ENCODE data around the gene PTH2. TPM values are rescaled to one million over a fixed set of nuclear protein-coding genes. Genes with fewer than 3 reads are reported as not detected.
"Not testable (repeated sequence)": the region's sequence is repeated elsewhere in the genome, so short reads cannot be mapped to it uniquely, and the experiment has no call there.

PTH2 gene
- total RNA-seq, 2 donors from 2014 or later, result not detected

DNA sequence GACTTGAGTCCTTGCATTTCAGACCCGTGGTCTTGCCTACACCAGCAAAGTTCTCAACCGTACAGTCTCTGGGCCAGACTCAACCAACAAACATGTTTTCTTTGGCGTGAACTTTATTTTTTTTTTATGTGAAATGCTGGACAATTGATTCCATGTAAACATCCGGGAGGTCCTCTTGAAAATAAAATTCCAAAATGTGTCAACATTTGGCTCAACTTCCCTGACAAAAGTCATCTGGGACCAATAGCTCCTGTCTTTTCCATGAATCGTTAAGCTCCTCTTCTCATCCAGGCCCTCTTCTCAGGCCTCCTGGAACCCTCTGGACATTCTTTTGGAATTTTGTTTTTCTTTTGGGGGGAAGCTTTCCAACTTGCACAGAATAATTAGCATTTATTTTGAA, 32.5 kb upstream of the PTH2 start:
- peaks cover under 1% of the 10 kb centered on the region for H3K4me1 Mint-ChIP-seq
- peaks cover 28% of the 10 kb centered on the region for H3K36me3 Mint-ChIP-seq (ENCODE audit: low read depth)
- peak overlapping the region; percentile 63 for H3K27ac Mint-ChIP-seq
- no peak overlapping the region for H3K4me3 Mint-ChIP-seq
- H3K27me3 Mint-ChIP-seq, result no peaks in the 10 kb centered on the region
- no peak for ATAC-seq (replicated peaks)
- H3K9me3 Mint-ChIP-seq, result no peaks in the 10 kb centered on the region

DNA sequence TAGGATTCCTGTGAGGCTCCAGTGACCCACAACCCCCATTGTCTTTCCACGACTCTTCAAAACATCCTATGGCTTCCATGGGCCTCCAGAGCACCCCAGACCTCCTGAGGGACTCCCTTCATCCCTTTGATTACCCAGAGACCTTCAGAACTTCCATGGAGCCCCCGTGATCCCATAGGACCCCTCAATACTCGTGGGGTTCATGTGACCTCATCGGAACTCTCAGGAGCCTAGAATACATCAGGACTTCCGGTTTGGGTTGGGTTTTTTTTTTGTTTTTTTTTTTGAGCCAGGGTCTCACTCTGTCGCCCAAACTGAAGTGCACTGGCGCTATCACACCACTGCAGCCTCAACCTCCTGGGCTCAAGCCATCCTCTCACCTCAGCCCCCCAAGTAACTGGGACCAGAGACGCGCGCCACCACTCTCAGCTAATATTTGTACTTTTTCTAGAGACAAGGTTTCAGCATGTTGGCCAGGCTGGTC, 30.6 kb upstream of the PTH2 start:
- Mint-ChIP-seq H3K27ac (peak overlapping the region; percentile 99), H3K4me1 (peaks cover 10% of the 10 kb centered on the region), H3K9me3 (no peaks in the 10 kb centered on the region), H3K27me3 (no peaks in the 10 kb centered on the region), H3K4me3 (peak overlapping the region; percentile 99), H3K36me3 (ENCODE audit: low read depth) (peaks cover 48% of the 10 kb centered on the region)
- ATAC-seq (replicated peaks), result no peak

DNA sequence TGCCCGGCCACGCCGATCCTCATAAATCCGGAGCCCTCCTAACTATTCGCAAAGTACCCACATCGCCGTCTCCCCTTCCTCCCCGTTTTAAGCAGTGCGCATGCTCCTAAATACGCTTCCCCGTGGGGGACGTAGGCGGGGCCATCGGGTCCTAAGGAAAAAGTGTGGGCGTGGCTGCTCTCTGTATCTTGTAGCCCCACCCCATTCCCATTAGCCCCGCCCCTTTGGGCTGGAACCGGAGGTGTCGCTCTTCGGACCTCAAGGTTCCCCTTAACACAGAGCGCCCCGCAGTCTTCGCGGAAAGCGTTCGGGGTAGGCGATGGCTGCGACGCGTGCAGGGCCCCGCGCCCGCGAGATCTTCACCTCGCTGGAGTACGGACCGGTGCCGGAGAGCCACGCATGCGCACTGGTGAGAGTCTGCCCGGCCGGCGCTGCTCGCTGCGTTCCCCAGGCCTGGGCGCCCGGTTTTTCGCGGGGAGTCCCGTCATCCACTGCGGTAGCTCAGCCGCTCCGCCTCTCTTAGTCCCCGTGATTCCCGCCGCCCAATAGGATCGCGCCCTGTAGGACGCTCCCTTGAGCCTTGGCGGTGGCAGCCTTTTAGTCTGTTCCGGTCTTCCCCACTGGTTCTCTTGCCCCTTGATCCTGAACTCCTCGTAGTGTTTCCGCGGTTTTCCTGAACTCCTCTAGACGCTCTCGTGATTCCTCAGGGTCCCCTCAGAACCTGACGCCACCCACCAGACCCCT, 29.9 kb upstream of the PTH2 start, which contains the start of gene ALDH16A1:
ALDH16A1 (plus strand) TSS at position 213 of the 744 bp plus-strand sequence; CDS start at position 320, 107 bp downstream.
- no peaks in the 10 kb centered on the region for H3K27me3 Mint-ChIP-seq
- H3K36me3 Mint-ChIP-seq (ENCODE audit: low read depth), result peaks cover 54% of the 10 kb centered on the region
- H3K27ac Mint-ChIP-seq, result peak within 1 kb of the TSS; percentile 99
- H3K9me3 Mint-ChIP-seq, result no peaks in the 10 kb centered on the region
- H3K4me3 Mint-ChIP-seq, result peak within 1 kb of the TSS; percentile 99
- ATAC-seq (replicated peaks), result peak; percentile 93
- H3K4me1 Mint-ChIP-seq, result peaks cover 15% of the 10 kb centered on the region

DNA sequence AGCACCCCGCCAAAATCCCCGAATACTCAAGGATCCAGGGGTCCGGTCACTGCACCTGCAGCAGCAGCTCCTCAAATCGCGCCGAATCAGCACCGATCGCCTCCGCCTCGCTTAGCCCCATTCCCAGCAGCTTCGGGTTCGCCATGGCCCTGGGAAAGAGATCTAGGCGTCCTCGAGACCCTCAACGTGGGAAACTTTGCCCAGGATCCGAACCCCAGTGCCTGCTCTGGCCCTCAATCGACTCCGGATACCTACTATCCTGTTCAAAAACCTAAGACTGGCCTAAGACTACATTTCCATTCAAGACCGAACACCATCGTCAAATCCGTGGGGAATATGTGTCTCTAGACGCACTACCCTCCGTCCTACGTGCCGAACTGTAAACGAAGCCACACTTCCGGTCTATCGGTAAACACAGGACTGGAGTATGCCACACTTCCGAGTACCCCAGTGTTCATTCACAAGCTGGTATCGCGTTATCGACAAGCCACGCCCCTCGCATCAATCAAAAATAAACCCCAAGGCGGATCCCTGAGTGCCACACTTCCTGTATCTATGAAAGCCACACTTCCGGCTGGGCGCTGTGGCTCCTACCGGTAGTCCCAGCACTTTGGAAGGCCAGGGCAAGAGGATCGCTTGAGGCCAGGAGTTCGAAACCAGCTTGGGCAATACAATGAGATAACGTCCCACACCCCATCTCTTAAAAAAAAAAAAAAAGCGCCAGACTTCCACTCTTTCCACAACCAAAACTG, 28.4 kb upstream of the PTH2 start, which contains the start of gene PIH1D1:
PIH1D1 (minus strand) TSS at position 385 of the 752 bp plus-strand sequence; CDS start at position 145, 240 bp downstream.
- H3K4me3 Mint-ChIP-seq, result peak within 1 kb of the TSS; percentile 99
- H3K36me3 Mint-ChIP-seq (ENCODE audit: low read depth), result peaks cover 70% of the 10 kb centered on the region
- peaks cover 15% of the 10 kb centered on the region for H3K4me1 Mint-ChIP-seq
- peak within 1 kb of the TSS; percentile 99 for H3K27ac Mint-ChIP-seq
- H3K27me3 Mint-ChIP-seq, result no peaks in the 10 kb centered on the region
- H3K9me3 Mint-ChIP-seq, result no peaks in the 10 kb centered on the region
- peak; percentile 75 for ATAC-seq (replicated peaks)

DNA sequence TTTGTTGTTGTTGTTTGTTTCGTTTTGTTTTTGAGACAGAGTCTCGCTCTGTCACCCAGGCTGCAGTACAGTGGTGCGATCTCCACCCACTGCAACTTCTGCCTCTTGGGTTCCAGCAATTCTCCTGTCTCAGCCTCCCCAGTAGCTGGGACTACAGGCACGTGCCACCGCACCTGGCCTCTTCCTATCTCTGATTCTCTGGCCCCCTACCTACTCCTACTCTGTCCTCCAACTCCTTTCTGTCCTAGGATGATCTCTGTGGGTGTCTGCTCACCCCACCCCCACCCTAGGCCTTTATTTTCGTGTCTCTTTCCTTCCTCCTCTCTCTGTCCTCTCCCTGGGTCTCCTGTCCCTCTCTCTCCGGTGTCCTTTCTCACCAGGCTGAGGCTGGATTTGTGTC, 27.2 kb upstream of the PTH2 start:
- Mint-ChIP-seq H3K27ac (peak overlapping the region; percentile 98), H3K36me3 (ENCODE audit: low read depth) (peaks cover 79% of the 10 kb centered on the region), H3K9me3 (no peaks in the 10 kb centered on the region), H3K4me1 (peaks cover 15% of the 10 kb centered on the region), H3K4me3 (peak overlapping the region; percentile 99), H3K27me3 (no peaks in the 10 kb centered on the region)
- ATAC-seq (replicated peaks), result no peak

DNA sequence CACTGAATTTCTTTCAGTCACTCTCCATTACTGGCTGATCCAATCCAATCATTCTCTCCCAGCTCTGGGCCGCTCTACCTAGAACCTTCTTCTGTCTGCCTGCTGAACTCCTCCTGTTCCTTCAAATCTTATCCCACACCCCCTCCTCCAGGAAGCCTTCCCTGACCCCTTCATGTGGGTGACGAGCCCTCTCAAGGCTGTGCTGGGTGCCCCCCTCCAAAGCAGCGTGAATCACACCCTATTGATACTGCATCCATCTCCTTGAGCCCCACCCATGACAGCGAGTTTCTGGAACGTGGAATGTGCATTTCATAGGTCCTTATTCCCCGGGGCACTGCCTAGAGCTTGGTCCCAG, 25.2 kb upstream of the PTH2 start:
- Mint-ChIP-seq H3K4me1 (peaks cover 20% of the 10 kb centered on the region), H3K27ac (no peak overlapping the region)

DNA sequence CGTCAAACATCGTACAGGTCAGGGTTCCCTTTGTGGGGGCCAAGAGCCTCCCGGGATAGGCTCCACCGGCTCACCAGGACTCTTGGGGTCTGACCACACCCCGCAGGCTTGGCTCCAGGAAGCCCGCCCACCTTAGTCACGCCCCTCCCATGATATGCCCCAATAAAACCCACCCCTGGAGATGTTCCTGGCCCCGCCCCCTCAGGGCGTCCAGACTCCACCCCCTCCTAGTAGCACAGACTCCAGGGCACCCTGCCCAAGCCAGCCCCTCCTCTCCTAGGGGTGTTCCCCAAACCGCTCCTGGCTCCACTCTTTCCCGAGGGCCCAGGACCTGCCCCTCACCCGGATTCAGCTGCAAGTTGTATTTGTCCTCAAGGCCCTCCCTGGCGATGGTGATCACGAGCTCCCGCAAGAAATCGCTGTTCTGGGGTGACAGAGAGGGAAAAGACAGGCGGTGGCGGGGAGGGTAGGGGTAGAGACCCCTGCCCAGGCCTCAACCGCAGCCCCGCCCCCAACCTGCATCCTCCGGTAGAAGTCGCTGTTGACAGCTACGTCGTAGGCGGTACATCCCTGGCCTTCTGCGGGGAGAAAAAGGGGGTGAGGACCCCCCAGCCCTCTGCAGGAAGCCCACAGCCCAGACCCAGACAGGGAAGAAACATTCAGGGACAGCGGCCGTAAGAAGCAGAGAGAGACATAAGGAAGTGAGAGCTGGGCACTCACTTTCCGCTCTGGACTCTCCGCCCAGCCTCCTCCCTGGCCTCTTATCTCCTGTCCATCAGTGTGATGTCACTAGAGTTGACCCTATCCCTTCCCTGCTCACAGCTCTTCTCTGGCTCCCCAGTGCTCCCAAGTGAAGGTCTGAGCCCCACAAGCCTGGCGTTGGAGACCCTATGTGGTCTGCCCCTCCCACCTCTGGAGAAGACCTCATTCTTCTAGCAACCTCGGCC, 24.5 kb upstream of the PTH2 start:
- Mint-ChIP-seq H3K9me3 (no peaks in the 10 kb centered on the region), H3K4me1 (peaks cover 20% of the 10 kb centered on the region), H3K36me3 (ENCODE audit: low read depth) (peaks cover 65% of the 10 kb centered on the region), H3K4me3 (no peak overlapping the region), H3K27me3 (no peaks in the 10 kb centered on the region), H3K27ac (no peak overlapping the region)
- no peak for ATAC-seq (replicated peaks)

More for the DNA sequence above, 25.2 kb upstream of the PTH2 start:
- Mint-ChIP-seq H3K9me3 (no peaks in the 10 kb centered on the region), H3K4me3 (no peak overlapping the region), H3K27me3 (no peaks in the 10 kb centered on the region), H3K36me3 (ENCODE audit: low read depth) (peaks cover 71% of the 10 kb centered on the region)
- ATAC-seq (replicated peaks), result no peak

DNA sequence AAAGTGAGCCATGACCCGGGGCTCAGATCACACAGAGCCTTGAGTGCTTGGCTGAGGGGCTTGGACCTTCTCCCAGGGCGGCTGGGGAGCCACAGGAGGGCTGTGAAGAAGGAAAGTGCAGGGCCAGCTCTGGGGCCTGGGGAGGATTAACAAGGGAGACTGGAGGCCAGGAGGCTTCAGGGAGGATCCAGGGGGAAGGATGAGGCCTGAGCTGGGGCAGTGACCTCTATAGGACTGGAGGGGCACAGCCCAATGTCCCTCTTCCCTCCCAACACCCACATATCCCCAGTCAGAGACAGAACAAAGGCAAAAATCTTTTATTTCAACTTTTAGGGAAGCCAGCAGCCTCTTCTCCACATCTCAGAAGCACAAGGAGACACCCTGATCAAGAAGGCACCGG, 22.8 kb upstream of the PTH2 start:
- Mint-ChIP-seq H3K9me3 (no peaks in the 10 kb centered on the region), H3K27me3 (peaks cover 14% of the 10 kb centered on the region), H3K4me1 (peaks cover 33% of the 10 kb centered on the region), H3K36me3 (ENCODE audit: low read depth) (peaks cover 53% of the 10 kb centered on the region), H3K27ac (no peak overlapping the region), H3K4me3 (no peak overlapping the region)
- no peak for ATAC-seq (replicated peaks)

DNA sequence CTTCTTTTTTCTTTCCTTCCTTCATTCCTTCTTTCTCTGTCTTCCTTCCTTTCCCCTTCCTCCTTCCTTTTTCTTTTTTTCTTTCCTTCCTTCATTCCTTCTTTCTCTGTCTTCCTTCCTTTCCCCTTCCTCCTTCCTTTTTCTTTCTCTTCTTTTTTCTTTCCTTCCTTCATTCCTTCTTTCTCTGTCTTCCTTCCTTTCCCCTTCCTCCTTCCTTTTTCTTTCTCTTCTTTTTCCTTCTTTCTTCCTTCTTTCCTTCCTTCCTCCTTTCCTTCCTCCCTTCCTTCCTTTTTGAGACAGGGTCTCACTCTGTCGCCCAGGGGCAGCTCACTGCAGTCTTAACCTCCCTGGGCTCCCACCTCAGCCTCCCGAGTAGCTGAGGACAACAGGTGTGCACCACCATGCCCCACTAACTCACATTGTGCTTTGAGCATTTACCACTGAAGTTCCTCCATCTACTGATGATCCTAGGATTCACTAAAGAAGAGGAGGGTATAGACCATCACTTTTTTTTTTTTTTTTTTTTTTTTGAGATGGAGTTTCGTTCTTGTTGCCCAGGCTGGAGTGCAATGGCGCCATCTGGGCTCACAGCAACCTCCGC, 21.0 kb upstream of the PTH2 start:
- Mint-ChIP-seq H3K4me1 (peaks cover 27% of the 10 kb centered on the region), H3K27ac (peak overlapping the region; percentile 63), H3K4me3 (peak overlapping the region; percentile 76), H3K27me3 (peaks cover 31% of the 10 kb centered on the region), H3K36me3 (ENCODE audit: low read depth) (peaks cover 35% of the 10 kb centered on the region)
- not testable (repeated sequence) for H3K9me3 Mint-ChIP-seq; ATAC-seq (replicated peaks)

DNA sequence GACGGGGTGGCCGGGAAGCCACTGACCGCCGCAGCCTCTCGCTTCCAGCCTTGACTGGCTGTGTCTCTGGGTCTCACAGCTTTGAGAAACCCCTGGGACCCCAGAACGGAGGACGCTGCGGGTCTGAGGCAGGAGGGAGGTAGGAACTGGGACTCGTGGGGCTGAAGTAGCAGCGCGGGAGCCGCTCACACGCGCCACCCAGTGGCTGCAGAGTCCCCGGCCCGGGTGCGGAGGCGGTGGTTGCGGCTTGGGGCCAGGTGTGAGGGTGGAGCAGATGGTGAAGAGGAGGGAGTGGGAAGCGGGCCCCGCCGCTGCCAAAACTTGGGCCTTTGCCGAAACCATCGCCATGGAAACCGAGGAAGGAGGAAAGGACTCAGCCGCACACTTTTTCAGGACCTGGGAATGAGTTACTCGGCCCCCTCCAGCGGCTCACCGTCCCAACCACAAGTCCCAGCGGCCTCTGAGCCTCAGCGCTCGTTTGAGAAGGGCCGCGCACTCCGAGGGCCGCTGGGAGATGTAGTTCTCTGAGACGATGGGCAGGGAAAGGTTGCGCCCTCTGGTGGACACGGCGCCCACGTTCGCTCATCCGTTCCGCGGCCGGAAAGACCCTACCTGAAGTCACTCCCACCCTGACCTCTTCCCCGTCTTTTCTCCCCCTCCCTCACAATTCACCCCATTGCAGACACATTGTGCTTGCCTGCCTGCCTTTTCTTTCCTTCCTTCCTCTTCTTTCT, 20.3 kb upstream of the PTH2 start:
- Mint-ChIP-seq H3K9me3 (no peaks in the 10 kb centered on the region), H3K36me3 (ENCODE audit: low read depth) (peaks cover 28% of the 10 kb centered on the region), H3K4me1 (peaks cover 25% of the 10 kb centered on the region), H3K27me3 (peaks cover 37% of the 10 kb centered on the region), H3K27ac (peak overlapping the region; percentile 63), H3K4me3 (peak overlapping the region; percentile 76)
- peak; percentile 93 for ATAC-seq (replicated peaks)

DNA sequence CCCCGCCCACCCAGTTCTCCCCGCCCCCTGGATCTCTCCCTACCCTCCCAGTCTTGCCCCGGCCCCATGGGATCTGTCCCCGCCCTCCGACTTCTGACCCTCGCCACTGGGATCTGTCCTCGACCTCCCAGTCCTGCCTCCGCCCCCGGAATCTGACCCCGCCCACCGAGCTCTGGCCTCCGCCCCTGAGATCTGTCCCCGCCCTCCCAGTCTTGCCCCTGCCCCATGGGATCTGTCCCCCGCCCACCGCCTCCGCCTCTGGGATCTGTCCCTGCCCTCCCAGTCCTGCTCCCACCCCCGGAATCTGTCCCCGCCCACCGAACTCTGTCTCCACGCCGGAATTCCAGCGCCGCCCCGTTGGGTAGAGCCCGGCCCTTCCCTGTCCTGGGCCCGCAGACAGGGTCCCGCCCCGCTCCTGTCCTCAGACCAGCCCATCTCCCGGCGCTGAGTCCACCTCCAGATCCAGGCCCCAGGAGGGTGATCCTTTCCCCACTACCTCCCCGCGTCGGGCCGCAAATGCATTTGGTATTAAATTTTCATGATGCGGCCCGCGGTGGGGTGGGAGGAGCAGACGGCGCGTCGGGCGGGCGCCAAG, 19.6 kb upstream of the PTH2 start:
- Mint-ChIP-seq H3K36me3 (ENCODE audit: low read depth) (peaks cover 22% of the 10 kb centered on the region), H3K9me3 (no peaks in the 10 kb centered on the region), H3K4me3 (peak overlapping the region; percentile 76), H3K4me1 (peaks cover 21% of the 10 kb centered on the region), H3K27me3 (peaks cover 44% of the 10 kb centered on the region), H3K27ac (no peak overlapping the region)
- ATAC-seq (replicated peaks), result peak; percentile 34

DNA sequence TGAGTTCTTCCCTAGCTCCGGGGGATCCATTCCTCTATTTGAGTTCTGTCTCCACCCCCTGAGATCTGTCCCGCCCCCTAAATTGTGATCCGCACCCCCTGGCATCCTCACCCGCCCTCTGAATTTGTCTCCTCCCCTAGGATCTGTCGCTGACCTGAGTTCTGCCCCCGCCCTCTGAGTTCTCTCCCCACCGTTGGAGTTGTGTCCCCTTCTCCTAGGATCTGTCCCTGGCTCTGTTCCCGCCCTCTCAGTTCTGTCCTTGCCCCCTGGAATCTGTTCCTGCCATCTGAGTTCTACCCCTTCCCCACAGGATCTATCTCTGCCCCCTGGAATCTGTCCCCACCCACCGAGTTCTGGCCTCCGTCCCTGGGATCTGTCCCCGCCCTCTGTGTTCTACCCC, 19.1 kb upstream of the PTH2 start:
- ATAC-seq (replicated peaks), result no peak
- no peaks in the 10 kb centered on the region for H3K9me3 Mint-ChIP-seq
- peaks cover 49% of the 10 kb centered on the region for H3K27me3 Mint-ChIP-seq
- peak overlapping the region; percentile 76 for H3K4me3 Mint-ChIP-seq
- no peak overlapping the region for H3K27ac Mint-ChIP-seq
- peaks cover 17% of the 10 kb centered on the region for H3K36me3 Mint-ChIP-seq (ENCODE audit: low read depth)
- peaks cover 21% of the 10 kb centered on the region for H3K4me1 Mint-ChIP-seq

DNA sequence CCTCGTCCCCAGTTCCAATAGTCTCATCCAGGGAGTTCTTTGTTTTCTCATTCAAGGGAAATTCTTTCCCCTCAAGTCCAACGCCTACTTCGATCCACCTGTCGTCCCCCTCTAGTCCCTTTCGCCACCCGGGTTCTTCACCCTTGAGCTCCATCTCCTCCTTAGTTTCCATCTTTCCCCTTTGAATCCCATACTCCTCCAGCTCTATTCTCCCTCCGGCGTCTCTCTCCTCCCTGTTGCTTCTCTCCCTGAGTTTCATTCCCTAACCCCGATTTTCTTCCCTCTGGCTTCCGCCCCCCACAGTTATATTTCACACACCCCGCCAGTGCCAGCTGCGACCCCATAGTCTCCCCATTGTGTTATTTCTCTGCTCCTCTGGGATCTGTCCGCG, 18.7 kb upstream of the PTH2 start:
- H3K4me3 Mint-ChIP-seq, result peak overlapping the region; percentile 76
- no peaks in the 10 kb centered on the region for H3K9me3 Mint-ChIP-seq
- H3K4me1 Mint-ChIP-seq, result peaks cover 21% of the 10 kb centered on the region
- peaks cover 13% of the 10 kb centered on the region for H3K36me3 Mint-ChIP-seq (ENCODE audit: low read depth)
- no peak for ATAC-seq (replicated peaks)
- no peak overlapping the region for H3K27ac Mint-ChIP-seq
- peaks cover 53% of the 10 kb centered on the region for H3K27me3 Mint-ChIP-seq
